Right lobe of liver (tissue), 6 donors: ENCODE measurements around the gene TTC28. TPM values are rescaled to one million over a fixed set of nuclear protein-coding genes. Genes with fewer than 3 reads are reported as not detected.
"Not testable (repeated sequence)": the region's sequence is repeated elsewhere in the genome, so short reads cannot be mapped to it uniquely, and the experiment has no call there.

ENCODE experiments used
- ATAC-seq, 4 donors: fragments of 200-7000 bp; cut with Tn5 transposase; one replicate each; pipeline ENCODE4 v1.9.1; 2020; ENCODE audit warnings: mild to moderate bottlenecking in 4 of 4, moderate library complexity in 4 of 4
- DNase-seq, 3 donors: peaks; one replicate each; pipeline ENCODE4 v3.0.0-alpha.2; 2020
- H3K27ac ChIP-seq, 3 donors: fragments of 200-600 bp; one replicate each; pipeline ENCODE4 v1.8.0; 2022
- H3K27me3 ChIP-seq, 2 donors: fragments of 200-600 bp; one replicate each; pipeline ENCODE4 v1.8.0; 2022
- H3K36me3 ChIP-seq, 4 donors: fragments of 200-600 bp; sonication (generic) in 1 of 4; one replicate each; pipeline versions ENCODE4 v1.5.1 to v1.8.0; 2017 to 2022; ENCODE audit warnings: control low read depth in 1 of 4
- H3K4me1 ChIP-seq, 4 donors: fragments of 200-600 bp; sonication (generic) in 1 of 4; one replicate each; pipeline versions ENCODE4 v1.5.1 to v1.8.0; 2017 to 2022; ENCODE audit warnings: control low read depth in 1 of 4
- H3K4me3 ChIP-seq, 3 donors: fragments of 200-600 bp; one replicate each; pipeline ENCODE4 v1.8.0; 2022
- H3K9me3 ChIP-seq, 4 donors: fragments of 200-600 bp; sonication (generic) in 1 of 4; one replicate each; pipeline versions ENCODE4 v1.5.1 to v1.8.0; 2017 to 2022; ENCODE audit warnings: control low read depth in 1 of 4
- CTCF ChIP-seq, 4 donors: fragments of 200-600 bp in 3 of 4; fragments of 450-650 bp in 1 of 4; IDR thresholded peaks; one replicate each; pipeline versions ENCODE4 v1.5.1 to v1.8.0; 2016 to 2022; ENCODE audit warnings: antibody characterized with exemption in 4 of 4, mild to moderate bottlenecking in 2 of 4
- POLR2A ChIP-seq: fragments of 450-650 bp; IDR thresholded peaks from one replicate; pipeline ENCODE4 v1.6.1; 2017; ENCODE audit warnings: antibody characterized with exemption, mild to moderate bottlenecking
- WGBS: methylation state at CpG from one replicate; pipeline ENCODE4 v1.1.6; 2018; ENCODE audit warnings: low coverage, low lambda C conversion rate; ENCODE audit not compliant: insufficient coverage; ENCODE audit errors: missing lambda C conversion rate; 5-methylcytosine and 5-hydroxymethylcytosine counted together
- intact Hi-C, 2 donors: fragments of 100-400 bp; cut with DNase I; formaldehyde crosslinking; loops; one replicate each; pipeline versions ENCODE4 v1.11.2 to v1.14.1; 2022
- total RNA-seq, 6 experiments: library from RNA; depleted of rRNA in 2 of 6; stranded (reverse); fragments of >200 nt in 2 of 6; fragmentation: NEBNext Ultra II Directional in 3 of 6; extraction: Animal tissue kit (Norgen Biotek cat#: 25700) in 3 of 6; gene quantifications; one replicate each; pipeline versions ENCODE4 v1.1.0 to v1.2.4, GENCODE V29; 2016 to 2023
- donor health status: DM: no; HTN: yes; CAD: no.
- donor health status: DM: no; HTN: no; CAD: no.
- donor health status: DM: no; HTN: no; CAD: no.
- donor health status: DM: no; HTN: yes; CAD: no.
- donor health status: DM: no; HTN: yes; CAD: no.

The TTC28 gene
- total RNA-seq, 6 experiments from 2014 or later = 9.4 to 38.3 (median 15.0) TPM

GRCh38 chr22:28710576-28711191 is 31.0 kb upstream of the TTC28 start:
- 48% methylated on average over 3 of the region's 3 CpGs for WGBS
- Histone ChIP-seq H3K4me3 (no peak overlapping the region), H3K27me3 (no peaks in the 10 kb centered on the region), H3K27ac (peak overlapping the region in 1 of 3 donors; percentile 7), H3K9me3 (no peaks in the 10 kb centered on the region), H3K36me3 (no peaks in the 10 kb centered on the region), H3K4me1 (peaks cover 0 to 14% (median 0%) of the 10 kb centered on the region in 4 donors)
- intact Hi-C loops = no loop called here
- no peak for TF ChIP-seq POLR2A
- no peak for TF ChIP-seq CTCF (IDR thresholded peaks at IDR 0.05)
- ATAC-seq (peak in 1 of 4 donors; percentile 9), DNase-seq (no peak)

GRCh38 chr22:28710107-28710506 is 30.5 kb upstream of the TTC28 start:
- TF ChIP-seq CTCF (IDR thresholded peaks at IDR 0.05) (no peak), POLR2A (no peak)

GRCh38 chr22:28706845-28707244 is 27.2 kb upstream of the TTC28 start:
- 92% methylated on average over 4 of the region's 6 CpGs for WGBS
- no peak for ATAC-seq
- no peaks in the 10 kb centered on the region for H3K36me3 ChIP-seq
- no peak for DNase-seq
- peaks cover 0 to 9% (median 0%) of the 10 kb centered on the region in 4 donors for H3K4me1 ChIP-seq
- H3K9me3 ChIP-seq = no peaks in the 10 kb centered on the region
- no peak overlapping the region for H3K4me3 ChIP-seq
- H3K27ac ChIP-seq = no peak overlapping the region
- TF ChIP-seq CTCF (IDR thresholded peaks at IDR 0.05) (no peak), POLR2A (no peak)
- intact Hi-C loops = no loop called here
- H3K27me3 ChIP-seq = no peaks in the 10 kb centered on the region

More at GRCh38 chr22:28710107-28710506, 30.5 kb upstream of the TTC28 start:
- H3K4me1 ChIP-seq = peaks cover 0 to 14% (median 0%) of the 10 kb centered on the region in 4 donors
- H3K36me3 ChIP-seq = no peaks in the 10 kb centered on the region
- ATAC-seq = peak in 2 of 4 donors; percentile 28 to 39
- no peaks in the 10 kb centered on the region for H3K27me3 ChIP-seq
- no peaks in the 10 kb centered on the region for H3K9me3 ChIP-seq
- no peak overlapping the region for H3K27ac ChIP-seq
- no peak overlapping the region for H3K4me3 ChIP-seq
- DNase-seq = no peak
- intact Hi-C loops = no loop called here

- Histone ChIP-seq H3K27ac (no peak overlapping the region), H3K9me3 (no peaks in the 10 kb centered on the region), H3K4me1 (no peaks in the 10 kb centered on the region), H3K27me3 (no peaks in the 10 kb centered on the region), H3K36me3 (no peaks in the 10 kb centered on the region), H3K4me3 (no peak overlapping the region)
- TF ChIP-seq CTCF (IDR thresholded peaks at IDR 0.05) (no peak), POLR2A (no peak)
- no peak for ATAC-seq
- DNase-seq = no peak
- intact Hi-C loops = no loop called here
Observed at GRCh38 chr22:28703436-28703835, 23.8 kb upstream of the TTC28 start.

GRCh38 chr22:28702891-28703290 is 23.3 kb upstream of the TTC28 start:
- H3K4me1 ChIP-seq = no peaks in the 10 kb centered on the region
- 95% methylated on average over 2 of the region's 2 CpGs for WGBS
- DNase-seq (no peak), ATAC-seq (no peak)
- H3K27ac ChIP-seq = no peak overlapping the region
- no peak for TF ChIP-seq CTCF (IDR thresholded peaks at IDR 0.05)
- TF ChIP-seq POLR2A = no peak
- H3K27me3 ChIP-seq = no peaks in the 10 kb centered on the region
- H3K4me3 ChIP-seq = no peak overlapping the region
- no peaks in the 10 kb centered on the region for H3K36me3 ChIP-seq
- no peaks in the 10 kb centered on the region for H3K9me3 ChIP-seq
- intact Hi-C loops = no loop called here

GRCh38 chr22:28693041-28693760 is 13.6 kb upstream of the TTC28 start:
- H3K9me3 ChIP-seq, H3K27ac ChIP-seq, H3K27me3 ChIP-seq, H3K4me1 ChIP-seq, ATAC-seq, H3K4me3 ChIP-seq, intact Hi-C loops, H3K36me3 ChIP-seq, DNase-seq: not testable (repeated sequence)
- WGBS = 98% methylated on average over 5 of the region's 6 CpGs

- H3K4me3 ChIP-seq, H3K9me3 ChIP-seq, H3K27ac ChIP-seq, H3K36me3 ChIP-seq, H3K4me1 ChIP-seq, ATAC-seq, intact Hi-C loops, H3K27me3 ChIP-seq, DNase-seq: not testable (repeated sequence)
- WGBS = no CpG with 5 or more reads among the region's 2 CpGs
Observed at GRCh38 chr22:28689796-28690195, 10.2 kb upstream of the TTC28 start.
